Thyroid gland (tissue), 4 donors: Measurements from ENCODE around the gene SLC25A27. TPM values are rescaled to one million over a fixed set of nuclear protein-coding genes. Genes with fewer than 3 reads are reported as not detected.

Experiments
- DNase-seq, 2 donors: peaks; one replicate each; pipeline ENCODE4 v3.0.0-alpha.2; 2019
- H3K27ac ChIP-seq, 3 donors: fragments of 200-600 bp; sonication (generic); 1 replicate in 2 of 3; 2 replicates in 1 of 3; pipeline ENCODE4 v1.5.1; 2016 to 2019; ENCODE audit warnings: mild to moderate bottlenecking in 1 of 3, moderate library complexity in 1 of 3
- H3K27me3 ChIP-seq: fragments of 200-600 bp; sonication (generic); one replicate; pipeline ENCODE4 v1.5.1; 2019
- H3K36me3 ChIP-seq, 2 donors: fragments of 200-600 bp; sonication (generic); one replicate each; pipeline ENCODE4 v1.5.1; 2016 to 2019
- H3K4me1 ChIP-seq, 2 donors: fragments of 200-600 bp; sonication (generic); one replicate each; pipeline ENCODE4 v1.5.1; 2017 to 2019
- H3K4me3 ChIP-seq, 3 donors: fragments of 200-600 bp; sonication (generic); replicated peaks in 1 of 3; 1 replicate in 2 of 3; 2 replicates in 1 of 3; pipeline ENCODE4 v1.5.1; 2016; ENCODE audit warnings: mild to moderate bottlenecking in 1 of 3
- H3K9me3 ChIP-seq: fragments of 200-600 bp; sonication (generic); one replicate; pipeline ENCODE4 v1.5.1; 2017
- POLR2A ChIP-seq, 2 donors: fragments of 450-650 bp; IDR thresholded peaks; one replicate each; pipeline ENCODE4 v1.6.1; 2017; ENCODE audit warnings: antibody characterized with exemption in 2 of 2, mild to moderate bottlenecking in 2 of 2, moderate library complexity in 1 of 2
- WGBS, 2 donors: methylation state at CpG; one replicate each; pipeline ENCODE4 v1.1.5; 2017; 5-methylcytosine and 5-hydroxymethylcytosine counted together
- intact Hi-C: fragments of 100-400 bp; cut with DNase I; formaldehyde crosslinking; loops from one replicate; pipeline ENCODE4 v1.15.1; 2023
- total RNA-seq, 4 donors: library from RNA; depleted of rRNA; stranded (reverse); fragments of >200 nt; gene quantifications; one replicate each; pipeline ENCODE4 v1.2.3, GENCODE V29; 2016
- TF ChIP-seq, protein P1 (sequence below), 6 experiments: fragments of 200-600 bp in 3 of 6; fragments of 450-650 bp in 3 of 6; sonication (generic) in 3 of 6; IDR thresholded peaks; one replicate each; pipeline ENCODE4 v1.5.1; 2016 to 2019; ENCODE audit warnings: antibody characterized with exemption in 6 of 6, mild to moderate bottlenecking in 2 of 6, inconsistent platforms in 1 of 6, moderate library complexity in 1 of 6

The SLC25A27 gene
- total RNA-seq, 4 donors from 2014 or later = 26.6 to 81.4 (median 46.5) TPM

GRCh38 chr6:46655803-46656202 lies 3.0 kb downstream of the SLC25A27 start:
- Histone ChIP-seq H3K9me3 (no peaks in the 10 kb centered on the region), H3K36me3 (peaks cover 0 to 6% of the 10 kb centered on the region in 2 donors), H3K27me3 (no peaks in the 10 kb centered on the region), H3K4me1 (peaks cover 0 to 12% of the 10 kb centered on the region in 2 donors), H3K27ac (no peak overlapping the region), H3K4me3 (no peak overlapping the region)
- TF ChIP-seq, protein P1, sequence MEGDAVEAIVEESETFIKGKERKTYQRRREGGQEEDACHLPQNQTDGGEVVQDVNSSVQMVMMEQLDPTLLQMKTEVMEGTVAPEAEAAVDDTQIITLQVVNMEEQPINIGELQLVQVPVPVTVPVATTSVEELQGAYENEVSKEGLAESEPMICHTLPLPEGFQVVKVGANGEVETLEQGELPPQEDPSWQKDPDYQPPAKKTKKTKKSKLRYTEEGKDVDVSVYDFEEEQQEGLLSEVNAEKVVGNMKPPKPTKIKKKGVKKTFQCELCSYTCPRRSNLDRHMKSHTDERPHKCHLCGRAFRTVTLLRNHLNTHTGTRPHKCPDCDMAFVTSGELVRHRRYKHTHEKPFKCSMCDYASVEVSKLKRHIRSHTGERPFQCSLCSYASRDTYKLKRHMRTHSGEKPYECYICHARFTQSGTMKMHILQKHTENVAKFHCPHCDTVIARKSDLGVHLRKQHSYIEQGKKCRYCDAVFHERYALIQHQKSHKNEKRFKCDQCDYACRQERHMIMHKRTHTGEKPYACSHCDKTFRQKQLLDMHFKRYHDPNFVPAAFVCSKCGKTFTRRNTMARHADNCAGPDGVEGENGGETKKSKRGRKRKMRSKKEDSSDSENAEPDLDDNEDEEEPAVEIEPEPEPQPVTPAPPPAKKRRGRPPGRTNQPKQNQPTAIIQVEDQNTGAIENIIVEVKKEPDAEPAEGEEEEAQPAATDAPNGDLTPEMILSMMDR (IDR thresholded peaks at IDR 0.05) = no peak
- TF ChIP-seq POLR2A (IDR thresholded peaks at IDR 0.05) = no peak
- WGBS, 2 donors = 80 to 85% methylated on average over 6 of the region's 6 CpGs
- no peak for DNase-seq
- intact Hi-C loops = no loop called here

GRCh38 chr6:46657642-46658041 lies 4.9 kb downstream of the SLC25A27 start:
- Histone ChIP-seq H3K4me1 (peaks cover 0 to 9% of the 10 kb centered on the region in 2 donors), H3K27me3 (no peaks in the 10 kb centered on the region), H3K27ac (no peak overlapping the region), H3K36me3 (peaks cover 0 to 6% of the 10 kb centered on the region in 2 donors), H3K4me3 (no peak overlapping the region), H3K9me3 (no peaks in the 10 kb centered on the region)
- TF ChIP-seq, protein P1 (IDR thresholded peaks at IDR 0.05) = no peak
- TF ChIP-seq POLR2A (IDR thresholded peaks at IDR 0.05) = no peak
- no peak for DNase-seq
- intact Hi-C loops = no loop called here

DNA sequence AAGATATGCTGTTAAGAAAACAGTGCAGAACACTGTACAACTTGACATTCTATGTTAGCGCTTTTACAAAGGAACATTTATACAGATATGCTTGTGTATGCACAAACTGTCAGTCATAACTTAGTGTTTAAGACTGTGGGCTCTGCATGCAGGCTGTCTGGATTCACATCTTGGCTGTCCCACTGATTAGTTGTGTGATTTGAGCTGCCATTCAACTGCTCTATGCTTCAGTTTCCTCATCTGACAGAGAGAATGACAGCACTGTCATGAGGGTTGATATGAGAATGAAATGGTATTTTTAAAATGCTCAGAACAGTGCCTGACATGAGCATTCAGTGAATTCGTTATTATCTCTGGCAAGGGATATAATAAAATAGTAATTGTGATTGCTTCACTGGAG lies 8.7 kb downstream of the SLC25A27 start:
- DNase-seq = no peak
- intact Hi-C loops = no loop called here
- WGBS, 2 donors = 86 to 91% methylated on average over 2 of the region's 2 CpGs
- no peak overlapping the region for H3K4me3 ChIP-seq
- no peak overlapping the region for H3K27ac ChIP-seq
- TF ChIP-seq, protein P1 (IDR thresholded peaks at IDR 0.05) = no peak
- TF ChIP-seq POLR2A (IDR thresholded peaks at IDR 0.05) = no peak
- no peaks in the 10 kb centered on the region for H3K4me1 ChIP-seq
- no peaks in the 10 kb centered on the region for H3K9me3 ChIP-seq
- H3K36me3 ChIP-seq = peaks cover 0 to 9% of the 10 kb centered on the region in 2 donors
- no peaks in the 10 kb centered on the region for H3K27me3 ChIP-seq

DNA sequence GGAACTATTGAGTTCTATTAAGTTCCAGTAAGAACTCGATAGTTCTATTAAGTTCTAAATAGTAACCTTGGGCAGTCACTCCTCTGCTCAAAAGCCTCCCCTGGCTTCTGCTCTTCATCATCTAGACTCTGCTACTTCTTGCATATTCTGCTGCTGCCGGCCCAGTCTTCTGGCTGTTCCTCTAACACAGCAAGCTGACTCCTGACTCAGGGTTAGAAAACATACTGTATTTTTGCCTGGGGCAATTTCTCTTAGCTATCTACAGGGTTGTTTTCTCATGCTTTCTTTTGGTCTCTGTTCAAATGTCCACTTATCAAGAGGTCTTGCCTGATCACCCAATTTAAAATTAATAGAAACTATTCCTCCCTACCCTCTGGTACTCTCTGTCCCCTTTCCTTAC lies 14.6 kb downstream of the SLC25A27 start:
- TF ChIP-seq POLR2A (IDR thresholded peaks at IDR 0.05) = no peak
- TF ChIP-seq, protein P1 (IDR thresholded peaks at IDR 0.05) = no peak
- 89 to 96% methylated on average over 2 of the region's 2 CpGs for WGBS, 2 donors
- no peak overlapping the region for H3K4me3 ChIP-seq
- H3K27me3 ChIP-seq = no peaks in the 10 kb centered on the region
- H3K27ac ChIP-seq = no peak overlapping the region
- DNase-seq = no peak
- intact Hi-C loops = no loop called here
- no peaks in the 10 kb centered on the region for H3K9me3 ChIP-seq
- peaks cover 8 to 10% of the 10 kb centered on the region in 2 donors for H3K36me3 ChIP-seq
- no peaks in the 10 kb centered on the region for H3K4me1 ChIP-seq

- H3K9me3 ChIP-seq = no peaks in the 10 kb centered on the region
- intact Hi-C loops = no loop called here
- no peak for DNase-seq
- WGBS, 2 donors = 67 to 73% methylated on average over 1 of the region's 1 CpG
- peaks cover 3 to 10% of the 10 kb centered on the region in 2 donors for H3K36me3 ChIP-seq
- H3K4me1 ChIP-seq = no peaks in the 10 kb centered on the region
- no peak overlapping the region for H3K4me3 ChIP-seq
- TF ChIP-seq POLR2A (IDR thresholded peaks at IDR 0.05) = no peak
- TF ChIP-seq, protein P1 (IDR thresholded peaks at IDR 0.05) = no peak
- no peaks in the 10 kb centered on the region for H3K27me3 ChIP-seq
- H3K27ac ChIP-seq = no peak overlapping the region
Measured at GRCh38 chr6:46674410-46674809, 21.6 kb downstream of the SLC25A27 start.
